GM12874 (cell line): ENCODE data around the gene ABI3BP.

Experiments used
- CTCF ChIP-seq: IDR thresholded peaks from 2 replicates; pipeline ENCODE4 v1.5.1; 2011; ENCODE audit warnings: low read depth, mild to moderate bottlenecking, control low read depth, low read length, moderate library complexity; ENCODE audit not compliant: insufficient read depth

ABI3BP gene

GRCh38 chr3:100831629-100832028, 161.6 kb downstream of the ABI3BP start:
- no peak for TF ChIP-seq CTCF

- no peak for TF ChIP-seq CTCF
Measured at GRCh38 chr3:100830931-100831330, 162.3 kb downstream of the ABI3BP start.

GRCh38 chr3:100825574-100825973, 167.6 kb downstream of the ABI3BP start:
- TF ChIP-seq CTCF = no peak

GRCh38 chr3:100815583-100815982, 177.6 kb downstream of the ABI3BP start:
- TF ChIP-seq CTCF = no peak

GRCh38 chr3:100813828-100814227, 179.4 kb downstream of the ABI3BP start:
- no peak for TF ChIP-seq CTCF

GRCh38 chr3:100811779-100812507, 181.3 kb downstream of the ABI3BP start:
- TF ChIP-seq CTCF = no peak

GRCh38 chr3:100810671-100811070, 182.6 kb downstream of the ABI3BP start:
- no peak for TF ChIP-seq CTCF
